Stimulated activated CD8-positive, alpha-beta memory T cell treated with anti-CD3 and anti-CD28 coated beads, Interleukin-4, amount 100 ng/mL, for 1 hour (primary cell): ENCODE results near the gene MIPEP.
"Not testable (repeated sequence)": the region's sequence is repeated elsewhere in the genome, so short reads cannot be mapped to it uniquely, and the experiment has no call there.

Experiments
- DNase-seq, 2 donors: peaks; one replicate each; pipeline ENCODE4 v3.0.0-alpha.2; 2020; ENCODE audit warnings: low read depth in 2 of 2, low spot score in 1 of 2

The MIPEP gene

DNA sequence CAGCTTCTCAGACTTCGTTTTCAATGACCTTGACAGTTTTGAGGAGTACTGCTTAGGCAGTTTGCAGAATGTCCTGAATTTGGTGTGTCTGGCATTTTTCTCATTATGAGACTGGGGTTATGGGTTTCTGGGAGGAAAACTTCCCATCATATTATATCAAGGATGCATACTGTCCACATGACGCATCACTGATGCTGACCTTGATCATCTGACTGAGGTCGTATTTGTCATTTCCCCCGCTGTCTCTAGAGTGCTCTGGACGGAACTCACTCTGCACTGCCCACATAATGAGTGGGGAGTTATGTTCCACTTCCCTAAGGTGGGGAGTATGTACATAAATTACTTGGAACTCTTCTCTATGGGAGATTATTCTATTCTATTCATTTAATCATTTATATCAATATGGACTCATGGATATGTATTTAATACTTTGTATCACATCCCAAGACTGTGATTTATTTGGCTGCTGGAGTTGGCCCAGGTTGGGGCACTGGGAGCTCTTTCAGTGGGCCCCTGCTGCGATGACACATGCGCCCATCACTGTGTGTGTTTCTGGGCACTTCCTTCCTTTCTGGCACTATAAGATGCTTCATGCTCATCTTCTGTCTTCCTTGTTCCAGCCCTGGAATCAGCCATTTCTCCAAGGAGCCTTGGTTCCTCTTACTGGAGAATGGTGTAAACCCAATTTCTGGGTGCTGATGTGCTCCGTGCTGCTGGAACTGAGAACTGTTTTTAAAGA, 138.6 kb downstream of the MIPEP start:
- no peak for DNase-seq

DNA sequence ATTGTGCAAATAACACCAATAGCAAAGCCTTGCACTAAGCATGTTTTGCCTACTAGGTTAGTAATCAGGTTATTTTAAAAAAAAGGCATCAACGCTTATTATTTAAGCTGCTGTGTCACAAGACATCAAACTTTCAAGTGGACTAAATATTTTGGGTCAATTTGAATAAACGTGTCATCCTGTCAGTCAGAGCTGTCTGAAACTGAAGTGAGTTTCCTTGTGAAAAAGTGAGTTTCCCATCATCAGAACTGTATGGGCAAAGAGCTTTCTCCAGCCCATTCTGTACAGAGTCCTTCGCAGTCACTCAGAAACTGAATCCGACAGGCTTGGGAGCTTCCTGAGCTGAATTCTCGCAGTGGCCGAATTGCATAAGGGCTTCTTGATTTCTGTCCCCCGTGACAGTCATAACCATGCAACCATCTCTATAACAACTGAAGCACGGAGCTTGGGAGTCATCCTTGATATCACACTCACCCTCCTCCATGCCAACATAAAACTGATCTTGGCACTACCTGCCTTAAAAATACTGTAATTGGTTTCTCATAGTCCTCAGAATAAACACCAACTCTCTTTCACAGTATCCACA, 139.8 kb downstream of the MIPEP start:
- DNase-seq, result no peak

DNA sequence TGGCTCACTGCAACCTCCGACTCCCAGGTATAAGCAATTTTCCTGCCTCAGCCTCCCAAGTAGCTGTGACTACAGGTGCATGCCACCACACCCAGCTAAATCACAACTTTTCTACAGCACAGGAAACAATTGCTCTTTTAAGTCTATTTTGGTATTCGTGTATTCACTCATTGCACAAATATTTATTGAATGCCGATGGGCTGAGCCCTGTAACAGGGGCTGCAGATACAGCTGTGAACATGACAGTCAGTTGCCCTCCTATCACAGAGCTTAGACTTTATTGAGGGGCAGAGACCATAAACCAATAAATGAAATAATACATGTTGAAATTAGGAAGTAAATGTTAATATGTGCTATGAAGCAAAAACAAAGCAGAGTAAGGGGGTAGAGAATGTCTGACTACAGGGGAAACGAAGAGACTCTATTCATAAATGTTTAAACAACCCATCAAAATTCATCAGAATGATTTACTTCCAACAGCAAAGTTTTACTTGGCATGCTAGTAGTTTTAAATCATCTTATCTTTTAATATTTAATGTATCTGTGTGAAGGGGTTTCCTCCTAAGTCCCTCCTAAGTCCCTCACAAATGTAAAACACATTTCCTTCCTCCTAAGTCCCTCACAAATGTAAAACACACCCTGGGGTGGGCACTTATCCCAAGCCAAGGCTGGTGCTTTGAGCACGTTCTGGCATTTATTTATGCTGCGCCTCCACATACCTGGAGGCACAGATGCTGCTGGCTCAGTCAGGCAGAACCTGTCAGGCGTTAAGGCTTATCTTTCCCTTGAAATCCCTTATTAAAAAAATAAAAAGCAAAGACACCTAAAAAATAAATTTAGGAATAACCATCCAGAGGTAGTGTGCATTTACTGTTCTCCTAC, 140.8 kb downstream of the MIPEP start:
- no peak for DNase-seq

DNA sequence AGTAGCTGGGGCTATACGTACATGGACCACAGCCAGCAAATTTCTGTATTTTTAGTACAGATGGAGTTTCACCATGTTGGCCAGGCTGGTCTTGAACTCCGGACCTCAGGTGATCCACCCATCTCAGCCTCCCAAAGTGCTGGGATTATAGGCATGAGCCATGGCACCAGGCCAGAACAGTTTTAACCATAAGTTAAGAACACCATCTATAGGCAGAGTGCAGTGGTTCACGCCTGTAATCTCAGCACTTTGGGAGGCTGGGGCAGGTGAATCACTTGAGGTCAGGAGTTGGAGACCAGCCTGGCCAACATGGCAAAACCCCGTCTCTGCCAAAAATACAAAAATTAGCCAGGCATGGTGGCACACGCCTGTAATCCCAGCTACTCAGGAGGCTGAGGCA, 143.1 kb downstream of the MIPEP start:
- DNase-seq, result not testable (repeated sequence)

DNA sequence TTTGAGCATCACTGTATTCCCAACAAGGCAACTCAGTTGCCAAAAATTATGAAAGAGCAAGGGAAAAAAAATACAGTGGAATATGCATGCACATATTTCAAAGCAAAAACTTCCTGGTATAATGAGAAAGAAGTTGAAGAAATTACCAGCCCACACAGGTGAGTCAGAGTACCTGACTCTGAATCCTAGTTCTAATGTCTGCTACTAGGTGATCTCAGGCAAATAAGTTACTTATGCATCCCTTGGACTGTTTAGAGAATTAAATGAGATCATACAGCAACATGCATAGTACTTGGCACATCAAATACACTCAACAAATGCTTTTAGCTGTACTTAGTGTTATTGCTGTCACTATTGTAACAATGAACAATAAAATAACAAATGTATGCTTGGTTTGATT, 144.9 kb downstream of the MIPEP start:
- DNase-seq, result no peak

DNA sequence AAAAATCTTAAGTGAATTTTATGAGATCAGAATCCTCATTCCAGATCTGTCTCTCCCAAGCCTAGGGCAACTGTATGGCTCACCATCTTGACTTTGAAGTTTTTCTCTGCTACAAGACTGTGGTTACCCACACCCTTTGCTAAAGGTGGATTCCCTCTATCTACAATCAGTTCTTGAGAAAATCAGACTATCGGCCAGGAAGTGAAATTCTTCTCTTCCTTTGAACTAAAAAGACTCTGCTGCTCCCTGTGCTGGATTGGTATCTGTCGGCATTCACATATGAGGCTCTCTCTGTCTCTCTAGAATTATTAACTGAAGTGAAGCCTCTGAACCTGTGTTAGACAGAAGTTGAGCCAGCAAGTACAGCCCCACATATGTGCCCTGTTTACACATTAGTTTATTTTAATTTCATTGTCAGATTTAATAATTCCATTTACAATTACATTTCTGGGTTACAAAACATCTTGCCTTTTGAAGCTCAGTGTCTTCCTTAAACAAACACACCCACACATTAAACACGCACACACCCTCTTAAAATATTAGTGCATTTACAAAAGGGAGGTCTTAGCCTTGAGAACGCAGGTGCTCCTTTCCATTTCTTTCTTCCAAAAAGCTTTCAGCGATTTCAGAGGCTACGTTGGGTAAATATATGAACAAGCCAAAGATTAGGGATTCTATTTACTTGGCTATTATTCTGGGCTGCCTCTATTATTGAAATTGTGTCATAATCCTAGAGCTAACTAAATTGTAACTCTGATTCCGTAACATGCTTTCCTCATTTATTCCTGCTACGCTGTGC, 145.7 kb downstream of the MIPEP start:
- DNase-seq, result no peak

DNA sequence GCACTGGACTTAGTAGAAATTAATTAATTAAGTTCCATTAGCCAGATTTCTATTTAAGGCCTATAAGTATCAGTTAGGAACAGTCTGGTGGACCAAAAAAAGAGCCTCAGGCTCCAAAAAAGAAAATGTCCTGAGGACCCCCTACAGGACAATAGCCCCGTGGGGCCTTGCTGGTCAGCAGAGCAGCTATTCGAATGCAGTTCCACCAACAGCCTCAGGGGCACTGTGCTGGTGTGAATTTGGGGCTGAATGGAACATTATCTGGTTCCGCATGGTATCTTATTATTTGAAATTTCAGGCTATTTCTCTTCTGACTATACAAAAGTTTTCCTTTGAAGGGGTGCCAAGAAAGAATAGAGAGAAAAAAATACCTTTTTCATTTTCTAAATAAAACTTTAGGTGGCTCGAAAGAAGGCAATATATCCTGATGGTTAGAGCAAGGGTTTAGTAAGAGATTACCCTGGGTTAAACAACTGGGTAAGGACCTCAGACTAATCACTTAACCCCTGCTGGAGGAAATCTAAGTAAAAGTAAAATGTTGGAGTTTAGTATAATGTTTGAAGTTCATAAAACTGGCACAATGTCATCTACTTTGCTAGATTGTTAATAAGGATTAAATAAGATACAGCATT, 147.2 kb downstream of the MIPEP start:
- DNase-seq, result no peak

DNA sequence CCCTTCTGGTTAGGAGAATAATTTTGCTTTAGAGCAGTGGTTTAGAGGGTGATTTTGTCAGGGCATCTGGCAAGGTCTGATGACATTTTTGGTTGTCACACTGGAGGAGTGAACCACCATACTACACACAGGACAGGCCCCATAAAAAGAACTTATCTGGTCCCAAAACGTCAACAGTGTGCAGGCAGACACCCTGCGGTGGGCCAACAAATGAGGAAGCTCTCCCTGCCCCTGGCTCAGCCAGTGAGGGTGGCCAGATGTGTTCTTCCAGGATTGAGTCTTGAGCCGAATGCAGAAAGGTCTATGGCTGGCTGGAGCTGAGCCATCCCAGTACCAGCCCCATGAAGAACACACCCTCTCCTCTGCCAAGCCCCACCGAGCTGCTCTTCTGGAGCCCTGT, 149.2 kb downstream of the MIPEP start:
- no peak for DNase-seq

DNA sequence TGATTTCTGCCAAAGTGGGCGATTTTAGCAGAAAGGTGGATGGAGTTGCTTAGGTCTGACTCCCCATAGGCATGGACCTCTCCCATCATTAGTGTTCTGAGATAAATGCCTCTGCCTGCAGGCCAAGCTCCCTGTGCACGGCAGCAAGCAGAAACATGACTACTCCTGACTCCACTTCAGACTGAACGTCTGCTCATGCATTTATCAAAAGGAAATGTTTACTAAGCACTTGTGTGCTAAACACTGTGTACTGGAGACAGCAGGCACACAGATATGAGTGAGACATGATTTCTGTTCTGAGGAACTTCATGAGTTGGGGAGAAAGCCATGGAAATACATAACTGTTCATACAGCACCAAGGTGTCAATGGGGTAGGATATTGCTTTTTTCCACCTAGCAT, 149.6 kb downstream of the MIPEP start:
- no peak for DNase-seq

DNA sequence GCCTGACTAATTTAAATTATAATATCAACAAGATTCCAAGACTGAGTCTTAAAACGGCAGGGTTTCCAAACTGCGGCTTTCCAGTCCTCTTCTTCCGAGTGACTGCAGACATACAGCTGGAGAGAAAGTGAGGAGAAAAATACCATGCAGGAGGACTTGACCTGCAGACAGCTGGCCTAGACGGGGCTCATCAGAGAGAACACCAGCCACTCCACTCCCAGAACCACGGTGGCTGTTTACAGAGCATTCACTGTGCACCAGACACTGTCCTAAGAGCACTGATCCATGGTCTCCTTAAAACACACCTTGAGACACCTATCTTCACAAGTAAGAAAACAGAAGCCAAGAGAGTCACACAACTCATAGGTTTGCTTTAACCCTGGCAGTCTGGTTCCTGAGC, 152.7 kb downstream of the MIPEP start:
- no peak for DNase-seq

DNA sequence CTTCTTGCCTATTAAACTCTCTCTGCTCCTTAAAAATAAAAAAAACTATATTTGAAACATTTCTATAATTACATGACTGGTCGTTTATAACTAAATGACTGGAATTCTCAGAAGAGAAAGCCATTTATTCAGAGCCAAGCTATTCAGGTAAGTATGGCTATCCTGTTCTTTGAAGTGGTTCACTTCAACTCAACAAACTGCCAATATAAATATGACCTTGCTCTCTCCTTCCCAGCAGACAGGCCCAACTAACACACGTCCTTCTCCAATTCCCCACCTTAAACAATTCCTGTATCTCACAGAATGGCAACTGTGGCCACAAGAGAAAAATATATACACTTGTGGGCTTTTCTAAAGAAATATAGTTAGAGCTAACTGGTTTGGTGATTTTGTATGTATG, 153.9 kb downstream of the MIPEP start:
- DNase-seq, result no peak

DNA sequence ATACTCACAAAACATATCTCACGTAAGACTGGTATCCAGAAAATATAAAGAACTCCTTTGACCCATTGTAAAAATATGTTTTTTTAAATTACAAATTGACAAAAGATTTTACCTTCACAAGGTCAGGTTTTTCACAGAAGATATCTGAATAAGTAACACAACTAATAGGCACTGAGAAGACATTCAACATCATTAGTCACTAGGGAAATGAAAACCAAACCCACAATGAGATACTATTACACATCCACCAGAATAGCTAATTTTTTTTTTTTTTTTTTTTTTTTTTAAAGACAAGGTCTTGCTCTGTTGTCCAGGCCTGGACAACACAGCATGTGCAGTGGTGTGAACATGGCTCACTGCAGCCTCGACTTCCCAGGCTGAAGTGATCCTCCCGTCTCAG, 157.5 kb downstream of the MIPEP start:
- DNase-seq, result no peak

DNA sequence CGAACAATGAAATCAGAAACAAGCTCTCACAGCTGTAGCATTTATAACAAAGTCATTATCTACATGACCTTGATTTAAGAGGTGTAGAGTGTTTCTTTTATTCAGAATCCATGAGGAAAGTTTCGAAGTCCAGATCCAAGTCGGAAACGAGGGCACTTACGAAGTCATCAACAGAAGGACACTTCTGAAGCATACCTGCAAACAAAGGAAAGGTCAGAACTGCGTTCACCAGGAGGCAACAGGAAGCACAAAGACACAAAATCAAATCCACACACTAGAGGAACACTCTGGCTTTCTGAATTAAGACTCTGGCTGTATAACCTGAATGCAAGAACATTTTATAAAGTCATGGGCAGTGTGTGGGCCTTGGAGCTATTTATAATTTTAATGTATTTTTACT, 158.9 kb downstream of the MIPEP start:
- no peak for DNase-seq

DNA sequence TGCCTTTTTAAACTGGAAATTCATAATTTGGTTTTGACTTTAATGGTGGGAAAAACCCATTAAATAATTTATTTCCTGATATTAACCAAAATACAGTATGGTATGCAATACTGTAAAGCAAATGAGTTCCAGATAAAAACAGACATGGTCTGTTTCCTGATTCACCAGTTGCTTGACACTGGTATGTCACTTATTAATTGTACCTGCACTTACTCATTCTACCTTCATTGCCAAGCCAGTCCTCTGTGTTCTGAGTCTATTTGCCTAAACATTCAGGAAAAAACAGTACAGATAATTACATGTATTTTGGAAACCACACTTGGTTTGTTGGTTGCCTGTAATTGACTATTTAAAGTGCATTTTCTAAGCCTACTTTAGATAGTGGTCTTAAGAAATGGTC, 159.7 kb downstream of the MIPEP start:
- no peak for DNase-seq

DNA sequence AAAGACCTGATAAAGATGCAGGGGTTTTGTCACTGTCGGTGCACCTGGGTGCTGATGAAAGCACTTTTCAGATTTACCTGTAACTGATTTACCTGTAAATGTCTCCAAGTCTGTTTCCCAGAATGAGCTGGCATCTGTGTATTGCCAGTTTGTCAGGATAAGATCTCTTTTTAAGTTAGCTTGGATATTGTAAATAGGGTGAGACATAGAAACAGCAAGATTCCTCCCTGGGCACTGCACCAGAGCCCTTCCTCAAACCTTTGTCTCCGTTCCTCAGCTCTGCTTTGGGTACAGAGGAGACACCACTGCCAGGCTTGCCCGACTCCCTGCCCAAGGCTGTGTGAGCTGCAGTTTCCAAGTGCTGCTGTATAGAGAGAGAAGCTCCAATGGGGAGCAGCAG, 160.4 kb downstream of the MIPEP start:
- DNase-seq, result no peak

DNA sequence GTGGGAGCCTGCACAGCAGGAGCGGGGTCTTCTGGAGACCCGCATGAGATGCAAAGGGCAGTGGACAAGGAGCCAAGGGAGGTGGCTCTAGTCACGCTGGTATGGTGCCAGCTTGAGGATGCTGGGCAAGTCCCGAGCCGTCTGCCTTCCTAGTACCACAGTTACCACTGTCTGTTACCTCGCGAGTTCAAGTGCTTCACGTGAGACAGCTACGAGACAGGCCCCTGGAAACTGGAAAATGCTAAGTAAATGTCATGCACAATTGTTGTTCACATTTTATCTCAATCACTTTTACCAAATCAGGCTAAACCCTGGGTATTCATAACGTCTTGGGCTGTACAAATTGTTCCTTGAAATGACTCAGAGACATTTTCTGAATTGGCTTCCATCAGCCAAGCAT, 163.3 kb downstream of the MIPEP start:
- no peak for DNase-seq

DNA sequence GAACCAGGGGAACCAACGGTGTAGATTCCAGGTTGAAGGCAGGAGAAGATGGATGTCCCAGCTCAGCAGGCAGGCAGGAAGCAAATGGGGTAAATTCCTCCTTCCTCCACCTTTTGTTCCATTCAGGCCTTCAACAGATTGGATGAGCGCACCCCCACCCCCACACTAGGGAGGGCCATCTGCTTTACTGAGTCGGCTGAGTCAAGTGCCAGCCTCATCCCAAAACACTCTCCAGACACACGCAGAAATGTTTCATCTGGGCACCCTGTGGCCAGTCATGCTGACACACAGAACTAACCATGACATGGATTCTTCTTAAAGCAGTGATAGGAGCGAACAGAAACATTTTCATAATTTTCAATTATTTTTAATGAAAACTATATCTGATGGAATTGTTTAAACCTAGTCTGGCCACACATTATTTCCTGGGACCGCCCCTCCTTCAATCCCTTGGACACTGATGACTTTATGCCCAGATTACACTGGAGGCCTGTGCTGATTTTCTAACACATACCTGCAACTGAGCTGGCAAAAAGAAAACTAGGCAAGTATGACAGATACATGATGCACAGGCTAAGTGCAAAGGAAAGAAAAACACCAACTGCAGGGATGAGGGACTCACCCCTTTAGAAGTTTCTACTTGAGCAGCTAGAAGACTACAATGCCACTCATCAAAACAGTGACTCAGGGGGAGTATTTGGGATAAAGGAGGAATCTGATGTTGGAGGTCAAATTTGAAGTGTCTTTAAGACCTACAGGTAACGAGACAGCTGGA, 164.8 kb downstream of the MIPEP start:
- no peak for DNase-seq

DNA sequence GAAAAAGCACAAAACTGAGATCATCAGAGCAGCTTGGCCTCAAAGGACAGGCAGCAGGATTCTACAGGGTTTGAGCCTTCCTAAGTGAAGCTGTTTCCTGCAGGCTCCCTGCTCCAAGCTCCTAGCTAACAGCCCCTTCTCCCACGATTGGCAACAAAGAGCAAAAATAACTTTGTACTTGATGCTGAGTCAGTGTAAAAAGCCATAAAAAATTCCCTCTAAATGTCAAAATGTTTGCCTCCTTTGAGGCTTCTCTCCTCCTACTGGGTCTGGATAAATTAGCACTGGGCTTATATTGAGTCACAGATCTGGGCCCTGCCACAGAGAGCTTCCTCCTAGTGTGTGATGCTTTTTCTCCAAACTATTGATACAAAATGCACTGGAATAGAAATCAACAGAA, 165.7 kb downstream of the MIPEP start:
- no peak for DNase-seq

DNA sequence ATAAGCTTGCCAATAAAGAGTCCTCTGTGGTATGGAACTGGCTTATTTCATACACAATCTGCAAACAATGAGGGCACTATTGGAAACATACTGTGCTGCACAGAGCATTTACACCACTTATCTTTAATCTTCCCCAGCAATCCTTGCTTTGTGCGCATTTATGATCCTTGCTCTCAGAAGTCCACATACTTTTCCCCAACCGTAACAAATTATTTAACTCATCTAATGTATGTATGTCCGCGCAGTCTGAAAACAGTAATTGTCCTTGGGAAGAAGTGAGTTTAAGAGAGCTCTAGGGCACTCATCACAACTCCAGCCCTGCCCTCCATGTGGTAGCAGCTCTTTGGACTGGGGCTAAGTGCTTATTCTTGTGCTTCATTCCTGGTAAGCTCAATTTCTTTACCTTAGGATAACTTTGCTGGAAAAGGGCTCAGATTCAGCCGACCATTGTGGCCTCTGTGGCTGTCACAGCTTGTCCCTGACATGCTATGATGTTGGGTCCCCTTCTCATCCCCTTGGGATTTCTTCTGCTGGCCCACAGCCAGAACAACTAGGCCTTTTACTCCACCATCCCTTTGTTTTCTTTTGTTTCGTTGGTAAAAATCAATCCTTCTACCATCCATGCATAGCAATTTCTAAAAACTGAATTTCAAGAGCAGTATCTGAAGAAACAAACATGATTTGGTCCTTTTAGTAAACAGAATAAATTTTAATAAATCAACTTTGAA, 166.3 kb downstream of the MIPEP start:
- DNase-seq, result no peak

DNA sequence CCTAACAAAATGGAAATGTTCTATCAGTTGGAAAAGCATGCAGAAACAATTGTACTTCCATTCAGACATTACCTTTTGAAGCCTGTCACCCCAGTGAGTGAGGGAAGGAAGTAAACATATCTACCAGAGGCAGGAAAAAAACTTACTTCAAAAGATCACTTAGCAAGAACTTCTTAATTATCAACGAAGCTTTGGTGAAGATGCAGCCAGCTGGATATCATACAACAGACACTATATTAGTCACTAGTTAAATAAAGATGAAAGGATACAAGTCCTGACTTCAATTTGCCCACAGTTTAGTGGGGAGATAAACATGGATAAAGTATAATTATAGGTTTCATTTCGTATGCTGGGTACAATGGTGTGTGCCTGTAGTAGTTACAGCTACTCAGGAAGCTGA, 170.2 kb downstream of the MIPEP start:
- DNase-seq, result no peak
